Measurements from ENCODE around the gene VSTM4. TPM values are rescaled to one million over a fixed set of nuclear protein-coding genes. Genes with fewer than 3 reads are reported as not detected.

The VSTM4 gene
- total and polyA plus RNA-seq, 2 donors (not counting 1 experiment from before 2014, with no cell fraction given): not detected

- TF ChIP-seq CTCF (IDR thresholded peaks at IDR 0.05) (no peak), EZH2 (IDR thresholded peaks at IDR 0.05; ENCODE audit: borderline replicate concordance, insufficient read depth, low read depth, low read length, poor library complexity, severe bottlenecking) (no peak)
- H3K4me2 ChIP-seq (replicated peaks; ENCODE audit: low read depth, low read length, poor library complexity, severe bottlenecking): no peak overlapping the region
- Mint-ChIP-seq H3K4me1 (no peaks in the 10 kb centered on the region), H3K27me3 (peaks cover 8% of the 10 kb centered on the region), H3K4me3 (no peak overlapping the region), H3K27ac (no peak overlapping the region), H3K9me3 (ENCODE audit: insufficient read depth) (no peaks in the 10 kb centered on the region)
- peaks cover 0 to 2% (median 0%) of the 10 kb centered on the region in 3 donors for H3K9me3 ChIP-seq (ENCODE audit: control extremely low read depth in 1 of 3, control insufficient read depth in 2 of 3, insufficient read depth in 1 of 3, low read length in 2 of 3)
- H3K27me3 ChIP-seq (replicated peaks in 1 of 4; ENCODE audit: control extremely low read depth in 1 of 4, control insufficient read depth in 3 of 4, insufficient read depth in 4 of 4, low read length in 3 of 4): no peaks in the 10 kb centered on the region
- no peak overlapping the region for H3K9ac ChIP-seq (ENCODE audit: low read length)
- H3K79me2 ChIP-seq (ENCODE audit: control insufficient read depth, insufficient read depth, low read length): no peaks in the 10 kb centered on the region
- no peaks in the 10 kb centered on the region for H3K4me1 ChIP-seq (ENCODE audit: control insufficient read depth in 2 of 2, insufficient read depth in 2 of 2, low read length in 2 of 2)
- ChIA-PET CTCF (no interaction called here), POLR2A (no interaction called here)
- DNase-seq (no peak), ATAC-seq (ENCODE audit: low read depth) (no peak)
- H3K27ac ChIP-seq (ENCODE audit: low read length in 2 of 2): no peak overlapping the region
- no peaks in the 10 kb centered on the region for H4K20me1 ChIP-seq (ENCODE audit: control insufficient read depth, insufficient read depth, low read length, poor library complexity, severe bottlenecking)
- no peak overlapping the region for H3K4me3 ChIP-seq (ENCODE audit: control extremely low read depth in 1 of 5, extremely low read depth in 1 of 5, insufficient read depth in 1 of 5, low read depth in 2 of 5, low read length in 4 of 5)
- 86% methylated on average over 3 of the region's 3 CpGs for WGBS (ENCODE audit: insufficient coverage)
- no peaks in the 10 kb centered on the region for H3K36me3 ChIP-seq (replicated peaks in 1 of 2; ENCODE audit: control extremely low read depth in 1 of 2, control insufficient read depth in 1 of 2, extremely low read depth in 1 of 2, insufficient read depth in 2 of 2, low read length in 1 of 2)
- no peak overlapping the region for H2AFZ ChIP-seq (ENCODE audit: insufficient read depth, low read depth, low read length, poor library complexity, severe bottlenecking)
- intact Hi-C loops (cut with micrococcal nuclease): no loop called here
These were observed 90.8 kb downstream of the VSTM4 start for GRCh38 chr10:49024484-49024883.

- intact Hi-C loops (cut with micrococcal nuclease): no loop called here
- Histone ChIP-seq H3K27me3 (replicated peaks in 1 of 4; ENCODE audit: control extremely low read depth in 1 of 4, control insufficient read depth in 3 of 4, insufficient read depth in 4 of 4, low read length in 3 of 4) (no peaks in the 10 kb centered on the region), H3K4me1 (ENCODE audit: control insufficient read depth in 2 of 2, insufficient read depth in 2 of 2, low read length in 2 of 2) (no peaks in the 10 kb centered on the region), H3K27ac (ENCODE audit: low read length in 2 of 2) (no peak overlapping the region), H4K20me1 (ENCODE audit: control insufficient read depth, insufficient read depth, low read length, poor library complexity, severe bottlenecking) (no peaks in the 10 kb centered on the region), H3K36me3 (replicated peaks in 1 of 2; ENCODE audit: control extremely low read depth in 1 of 2, control insufficient read depth in 1 of 2, extremely low read depth in 1 of 2, insufficient read depth in 2 of 2, low read length in 1 of 2) (no peaks in the 10 kb centered on the region), H3K4me2 (replicated peaks; ENCODE audit: low read depth, low read length, poor library complexity, severe bottlenecking) (no peak overlapping the region), H3K79me2 (ENCODE audit: control insufficient read depth, insufficient read depth, low read length) (no peaks in the 10 kb centered on the region), H3K9me3 (ENCODE audit: control extremely low read depth in 1 of 3, control insufficient read depth in 2 of 3, insufficient read depth in 1 of 3, low read length in 2 of 3) (peaks cover 0 to 5% (median 0%) of the 10 kb centered on the region in 3 donors), H2AFZ (ENCODE audit: insufficient read depth, low read depth, low read length, poor library complexity, severe bottlenecking) (no peak overlapping the region), H3K9ac (ENCODE audit: low read length) (no peak overlapping the region), H3K4me3 (ENCODE audit: control extremely low read depth in 1 of 5, extremely low read depth in 1 of 5, insufficient read depth in 1 of 5, low read depth in 2 of 5, low read length in 4 of 5) (no peak overlapping the region)
- no peaks in the 10 kb centered on the region for H3K9me3 Mint-ChIP-seq (ENCODE audit: insufficient read depth)
- ATAC-seq (ENCODE audit: low read depth): no peak
- CTCF ChIA-PET: no interaction called here
- H3K4me1 Mint-ChIP-seq: no peaks in the 10 kb centered on the region
- H3K4me3 Mint-ChIP-seq: no peak overlapping the region
- H3K27me3 Mint-ChIP-seq: peaks cover 11% of the 10 kb centered on the region
- WGBS (ENCODE audit: insufficient coverage): 61% methylated on average over 3 of the region's 5 CpGs
- no peak overlapping the region for H3K27ac Mint-ChIP-seq
- no peak for TF ChIP-seq EZH2 (IDR thresholded peaks at IDR 0.05; ENCODE audit: borderline replicate concordance, insufficient read depth, low read depth, low read length, poor library complexity, severe bottlenecking)
- TF ChIP-seq CTCF (IDR thresholded peaks at IDR 0.05): no peak
- POLR2A ChIA-PET: no interaction called here
- DNase-seq: no peak
These were observed 91.6 kb downstream of the VSTM4 start for GRCh38 chr10:49023752-49024151.

Data from B cell (primary cell).